NCI-H69 (cell line): ENCODE measurements around the gene BACH2.
"Not testable (repeated sequence)": the region's sequence is repeated elsewhere in the genome, so short reads cannot be mapped to it uniquely, and the experiment has no call there.

Experiments used
- DNase-seq: peaks from one replicate; lab custom pipeline; 2025; lab: John Stamatoyannopoulos, UW

The BACH2 gene

GRCh38 chr6:90183587-90184333 is 112.9 kb downstream of the BACH2 start:
- DNase-seq, result no peak

GRCh38 chr6:90180526-90180925 is 116.1 kb downstream of the BACH2 start:
- DNase-seq, result no peak

GRCh38 chr6:90179190-90180169 is 117.2 kb downstream of the BACH2 start:
- no peak for DNase-seq

- DNase-seq, result no peak
Observed at GRCh38 chr6:90178384-90178855, 118.2 kb downstream of the BACH2 start.

GRCh38 chr6:90177544-90178383 is 118.9 kb downstream of the BACH2 start:
- no peak for DNase-seq

GRCh38 chr6:90175627-90176538 is 120.8 kb downstream of the BACH2 start:
- no peak for DNase-seq

- DNase-seq, result no peak
Observed at GRCh38 chr6:90173262-90173925, 123.2 kb downstream of the BACH2 start.

- DNase-seq, result no peak
Observed at GRCh38 chr6:90170601-90171000, 126.0 kb downstream of the BACH2 start.

- DNase-seq, result no peak
Observed at GRCh38 chr6:90169374-90169773, 127.3 kb downstream of the BACH2 start.

GRCh38 chr6:90168693-90169131 is 127.9 kb downstream of the BACH2 start:
- DNase-seq, result no peak

GRCh38 chr6:90167514-90168379 is 128.9 kb downstream of the BACH2 start:
- no peak for DNase-seq

GRCh38 chr6:90166155-90166924 is 130.3 kb downstream of the BACH2 start:
- DNase-seq, result not testable (repeated sequence)

GRCh38 chr6:90162648-90163387 is 133.8 kb downstream of the BACH2 start:
- no peak for DNase-seq

- no peak for DNase-seq
Observed at GRCh38 chr6:90160013-90160412, 136.6 kb downstream of the BACH2 start.

GRCh38 chr6:90159452-90159851 is 137.2 kb downstream of the BACH2 start:
- no peak for DNase-seq

- no peak for DNase-seq
Observed at GRCh38 chr6:90158936-90159335, 137.7 kb downstream of the BACH2 start.

- DNase-seq, result no peak
Observed at GRCh38 chr6:90157441-90157840, 139.2 kb downstream of the BACH2 start.

- no peak for DNase-seq
Observed at GRCh38 chr6:90156861-90157260, 139.8 kb downstream of the BACH2 start.
